Omental fat pad (tissue), 4 donors: ENCODE measurements around the gene FREY1. TPM values are rescaled to one million over a fixed set of nuclear protein-coding genes. Genes with fewer than 3 reads are reported as not detected.
A peak's percentile ranks its signal among the peaks of the same experiment; 100 is the strongest.

Source experiments
- ATAC-seq: fragments of 150-250 bp; one replicate; pipeline ENCODE4 v1.9.1; 2016; ENCODE audit warnings: mild to moderate bottlenecking, moderate library complexity; ENCODE audit not compliant: low FRiP score
- DNase-seq: peaks from one replicate; pipeline ENCODE4 v3.0.0-alpha.2; 2019; ENCODE audit warnings: low spot score
- CTCF ChIP-seq, 3 donors: fragments of 450-650 bp; IDR thresholded peaks; one replicate each; pipeline ENCODE4 v1.5.1; 2016 to 2017; ENCODE audit warnings: antibody characterized with exemption in 3 of 3, mild to moderate bottlenecking in 3 of 3, moderate library complexity in 2 of 3
- total RNA-seq, 4 donors: library from RNA; depleted of rRNA; stranded (reverse); fragments of >200 nt; gene quantifications; one replicate each; pipeline ENCODE4 v1.1.0, GENCODE V29; 2016

FREY1 gene
- total RNA-seq, 4 donors from 2014 or later = 1.6 TPM; not detected in 3

GRCh38 chr11:45870706-45871105 is 36.4 kb downstream of the FREY1 start:
- DNase-seq = no peak
- no peak for ATAC-seq
- no peak for TF ChIP-seq CTCF (IDR thresholded peaks at IDR 0.05)

GRCh38 chr11:45869551-45869950 is 37.5 kb downstream of the FREY1 start:
- no peak for ATAC-seq
- no peak for TF ChIP-seq CTCF (IDR thresholded peaks at IDR 0.05)
- no peak for DNase-seq

- ATAC-seq (no peak), DNase-seq (no peak)
- no peak for TF ChIP-seq CTCF (IDR thresholded peaks at IDR 0.05)
Observed at GRCh38 chr11:45864041-45864440, 43.0 kb downstream of the FREY1 start.

- no peak for ATAC-seq
- peak; percentile 2 for DNase-seq
- no peak for TF ChIP-seq CTCF (IDR thresholded peaks at IDR 0.05)
Observed at GRCh38 chr11:45860764-45861510, 46.1 kb downstream of the FREY1 start.

- DNase-seq (peak; percentile 10), ATAC-seq (no peak)
- no peak for TF ChIP-seq CTCF (IDR thresholded peaks at IDR 0.05)
Observed at GRCh38 chr11:45860348-45860747, 46.7 kb downstream of the FREY1 start.

GRCh38 chr11:45859661-45860140 is 47.4 kb downstream of the FREY1 start:
- ATAC-seq (peak; percentile 91), DNase-seq (peak; percentile 72)
- no peak for TF ChIP-seq CTCF (IDR thresholded peaks at IDR 0.05)
